Parathyroid adenoma (tissue), 2 donors: ENCODE measurements around the gene TNFSF10.
A peak's percentile ranks its signal among the peaks of the same experiment; 100 is the strongest.

ENCODE experiments used
- H2AFZ ChIP-seq: fragments of 300-600 bp; sonication (generic); one replicate; pipeline ENCODE4 v1.7.0; 2017; ENCODE audit warnings: antibody characterized with exemption, mild to moderate bottlenecking
- H3K27ac ChIP-seq: fragments of 300-600 bp; sonication (generic); one replicate; pipeline ENCODE4 v1.7.0; 2017
- H3K27me3 ChIP-seq: fragments of 300-600 bp; sonication (generic); one replicate; pipeline ENCODE4 v1.7.0; 2017; ENCODE audit warnings: low read length; ENCODE audit not compliant: control insufficient read depth, insufficient read depth
- H3K36me3 ChIP-seq: fragments of 300-600 bp; sonication (generic); one replicate; pipeline ENCODE4 v1.7.0; 2017; ENCODE audit warnings: low read length; ENCODE audit not compliant: control insufficient read depth, insufficient read depth
- H3K4me1 ChIP-seq: fragments of 300-600 bp; sonication (generic); one replicate; pipeline ENCODE4 v1.7.0; 2017; ENCODE audit warnings: control low read depth
- H3K4me2 ChIP-seq: fragments of 300-600 bp; sonication (generic); one replicate; pipeline ENCODE4 v1.7.0; 2017; ENCODE audit warnings: low read length
- H3K4me3 ChIP-seq: fragments of 300-600 bp; sonication (generic); one replicate; pipeline ENCODE4 v1.7.0; 2017; ENCODE audit warnings: low read depth, low read length
- H3K79me2 ChIP-seq: fragments of 300-600 bp; sonication (generic); one replicate; pipeline ENCODE4 v1.7.0; 2017; ENCODE audit warnings: control low read depth
- H3K9ac ChIP-seq: fragments of 300-600 bp; sonication (generic); one replicate; pipeline ENCODE4 v1.7.0; 2017; ENCODE audit warnings: mild to moderate bottlenecking
- H3K9me3 ChIP-seq: fragments of 300-600 bp; sonication (generic); one replicate; pipeline ENCODE4 v1.7.0; 2017; ENCODE audit warnings: low read length; ENCODE audit not compliant: control insufficient read depth
- CTCF ChIP-seq: fragments of 300-600 bp; sonication (generic); IDR thresholded peaks from one replicate; pipeline ENCODE4 v1.7.0; 2017; ENCODE audit warnings: antibody characterized with exemption, mild to moderate bottlenecking
- donor health status: primary hyperparathyroidism.

The TNFSF10 gene

DNA sequence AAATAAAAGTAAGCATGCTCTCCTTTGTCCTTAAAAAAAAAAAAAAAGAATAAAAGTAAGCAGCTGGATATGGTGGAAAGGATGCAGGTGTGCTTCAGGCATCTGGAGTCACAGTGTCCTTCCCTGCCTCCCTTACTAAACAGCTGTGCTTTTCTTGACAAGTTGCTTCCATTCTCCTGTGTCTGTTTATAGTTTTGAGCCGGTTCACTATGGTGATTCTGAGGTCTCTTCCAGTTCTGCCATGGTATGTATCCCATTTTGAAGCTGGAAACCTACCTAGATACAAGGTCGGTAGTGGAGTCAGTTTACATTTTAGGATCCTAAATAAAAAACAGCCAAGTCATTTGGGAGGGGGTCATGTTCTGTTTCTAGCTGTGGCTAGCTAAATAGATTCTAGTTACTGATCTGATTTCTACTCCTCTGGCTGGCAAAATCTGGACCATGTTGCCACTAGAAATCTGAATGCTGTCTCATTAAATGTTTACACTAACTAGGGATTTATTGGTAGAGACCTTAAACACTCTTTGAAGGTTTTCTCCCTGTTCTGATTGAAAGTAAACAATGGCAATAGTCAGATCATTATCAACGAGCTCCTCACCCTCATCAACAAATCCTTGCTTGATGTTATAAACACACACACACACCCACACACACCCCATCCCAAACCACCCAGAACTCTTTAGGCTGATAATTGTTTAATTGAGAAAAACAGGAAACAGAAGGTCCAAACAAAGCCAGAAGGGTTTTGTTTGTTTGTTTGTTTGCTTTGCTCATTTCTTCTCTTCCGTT lies 7.9 kb downstream of the TNFSF10 start:
- H3K9me3 ChIP-seq: no peaks in the 10 kb centered on the region
- no peak overlapping the region for H3K9ac ChIP-seq
- H3K36me3 ChIP-seq: no peaks in the 10 kb centered on the region
- H2AFZ ChIP-seq: no peak overlapping the region
- H3K4me1 ChIP-seq: peaks cover 50% of the 10 kb centered on the region
- no peaks in the 10 kb centered on the region for H3K27me3 ChIP-seq
- no peak for TF ChIP-seq CTCF
- H3K4me2 ChIP-seq: peak overlapping the region; percentile 60
- peak overlapping the region; percentile 25 for H3K4me3 ChIP-seq
- H3K79me2 ChIP-seq: peaks cover 13% of the 10 kb centered on the region
- peak overlapping the region; percentile 97 for H3K27ac ChIP-seq

- H3K36me3 ChIP-seq: no peaks in the 10 kb centered on the region
- no peaks in the 10 kb centered on the region for H3K9me3 ChIP-seq
- peaks cover 11% of the 10 kb centered on the region for H3K79me2 ChIP-seq
- H2AFZ ChIP-seq: no peak overlapping the region
- no peak overlapping the region for H3K4me3 ChIP-seq
- H3K9ac ChIP-seq: no peak overlapping the region
- no peak overlapping the region for H3K4me2 ChIP-seq
- no peaks in the 10 kb centered on the region for H3K27me3 ChIP-seq
- TF ChIP-seq CTCF: no peak
- H3K27ac ChIP-seq: peak overlapping the region; percentile 97
- H3K4me1 ChIP-seq: peaks cover 52% of the 10 kb centered on the region
Measured at GRCh38 chr3:172514678-172515077, 8.6 kb downstream of the TNFSF10 start.

GRCh38 chr3:172513488-172513887 lies 9.7 kb downstream of the TNFSF10 start:
- H2AFZ ChIP-seq: no peak overlapping the region
- TF ChIP-seq CTCF: no peak
- peaks cover 8% of the 10 kb centered on the region for H3K79me2 ChIP-seq
- no peaks in the 10 kb centered on the region for H3K9me3 ChIP-seq
- no peaks in the 10 kb centered on the region for H3K36me3 ChIP-seq
- H3K4me2 ChIP-seq: no peak overlapping the region
- no peak overlapping the region for H3K9ac ChIP-seq
- H3K27me3 ChIP-seq: no peaks in the 10 kb centered on the region
- peaks cover 50% of the 10 kb centered on the region for H3K4me1 ChIP-seq
- H3K4me3 ChIP-seq: no peak overlapping the region
- peak overlapping the region; percentile 97 for H3K27ac ChIP-seq

DNA sequence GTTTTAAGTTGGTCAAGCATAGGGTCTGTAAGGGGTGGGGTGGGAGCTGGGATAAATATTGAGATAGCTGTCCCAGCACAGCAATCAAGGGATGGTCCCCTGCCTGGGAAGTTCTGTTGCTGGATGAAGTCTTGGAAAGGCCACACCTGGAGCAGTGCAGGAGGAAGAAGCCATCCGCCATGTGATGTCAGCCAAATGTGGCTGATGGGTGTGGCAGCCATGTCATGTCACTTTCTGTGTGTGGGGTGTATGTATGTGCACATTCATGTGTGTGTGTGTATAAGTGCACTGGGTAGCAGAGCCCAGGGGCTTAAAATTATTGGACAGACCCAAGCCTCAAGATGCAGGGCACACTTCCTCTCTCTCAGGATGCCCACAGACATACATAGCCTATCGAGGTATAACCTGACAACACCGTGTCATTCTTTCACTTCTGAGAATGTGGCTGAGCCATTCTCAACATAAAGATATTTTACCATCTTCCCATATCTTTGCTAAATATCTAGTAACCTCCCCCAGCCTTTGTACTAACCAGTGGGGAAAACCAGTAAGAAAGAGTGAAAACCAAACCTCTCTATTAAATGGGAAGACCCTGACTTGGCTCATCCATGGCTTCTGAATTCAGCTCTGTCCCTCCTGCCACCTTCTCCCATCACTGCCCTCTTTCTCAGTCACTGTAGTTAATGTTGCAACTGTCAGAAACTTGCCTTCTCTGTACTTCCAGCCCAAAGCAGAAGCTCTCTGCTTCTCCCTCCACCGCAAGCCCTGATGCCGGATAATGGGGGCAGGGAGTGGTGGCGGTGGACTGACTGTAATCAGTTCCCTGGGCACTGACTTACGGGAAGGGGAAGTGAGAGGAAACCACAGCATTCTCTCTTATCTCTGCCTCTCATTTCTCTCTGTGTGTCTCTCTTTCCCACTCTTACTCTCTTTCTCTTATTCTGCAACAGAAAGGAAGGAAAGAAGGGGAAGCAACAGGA lies 11.2 kb downstream of the TNFSF10 start:
- H3K4me2 ChIP-seq: peak overlapping the region; percentile 5
- no peak overlapping the region for H2AFZ ChIP-seq
- no peak overlapping the region for H3K9ac ChIP-seq
- no peaks in the 10 kb centered on the region for H3K9me3 ChIP-seq
- peaks cover 37% of the 10 kb centered on the region for H3K4me1 ChIP-seq
- no peaks in the 10 kb centered on the region for H3K79me2 ChIP-seq
- H3K36me3 ChIP-seq: no peaks in the 10 kb centered on the region
- no peaks in the 10 kb centered on the region for H3K27me3 ChIP-seq
- TF ChIP-seq CTCF: no peak
- H3K4me3 ChIP-seq: no peak overlapping the region
- H3K27ac ChIP-seq: peak overlapping the region; percentile 60
